Testis (tissue), 3 donors: ENCODE measurements around the gene PRKAR1B. TPM values are rescaled to one million over a fixed set of nuclear protein-coding genes. Genes with fewer than 3 reads are reported as not detected.

Experiments
- DNase-seq: peaks from one replicate; pipeline ENCODE4 v3.0.0-alpha.2; 2019
- H3K27ac ChIP-seq, 2 donors: fragments of 200-600 bp; sonication (generic); one replicate each; pipeline ENCODE4 v1.5.1; 2019
- H3K27me3 ChIP-seq: fragments of 200-600 bp; sonication (generic); one replicate; pipeline ENCODE4 v1.5.1; 2019
- H3K36me3 ChIP-seq: fragments of 200-600 bp; sonication (generic); one replicate; pipeline ENCODE4 v1.5.1; 2017; ENCODE audit warnings: low read depth; ENCODE audit errors: missing control alignments
- H3K4me1 ChIP-seq: fragments of 200-600 bp; sonication (generic); one replicate; pipeline ENCODE4 v1.5.1; 2019
- H3K4me3 ChIP-seq, 2 donors: fragments of 200-600 bp; sonication (generic); one replicate each; pipeline ENCODE4 v1.5.1; 2017 to 2019
- H3K9me3 ChIP-seq: fragments of 200-600 bp; sonication (generic); one replicate; pipeline ENCODE4 v1.5.1; 2017
- CTCF ChIP-seq, 3 experiments: fragments of 450-650 bp in 2 of 3; fragments of 200-600 bp in 1 of 3; sonication (generic) in 1 of 3; IDR thresholded peaks; one replicate each; pipeline ENCODE4 v1.5.1; 2016 to 2019; ENCODE audit warnings: antibody characterized with exemption in 3 of 3, mild to moderate bottlenecking in 2 of 3, moderate library complexity in 1 of 3
- POLR2A ChIP-seq: fragments of 450-650 bp; IDR thresholded peaks from one replicate; pipeline ENCODE4 v1.6.1; 2017; ENCODE audit warnings: antibody characterized with exemption, mild to moderate bottlenecking, moderate library complexity
- WGBS, 2 donors: methylation state at CpG; one replicate each; pipeline ENCODE4 v1.1.5; 2018; 5-methylcytosine and 5-hydroxymethylcytosine counted together
- intact Hi-C: fragments of 100-400 bp; cut with DNase I; formaldehyde crosslinking; loops from one replicate; pipeline ENCODE4 v1.15.1; 2023; ENCODE audit warnings: low total_unique reads
- polyA plus RNA-seq: library from polyadenylated mRNA; stranded (reverse); fragments of 350-450 nt; fragmentation: Illumina TruSeq; extraction: RNeasy Lipid Tissue Mini Kit (QIAGEN cat#74804); gene quantifications from one replicate; pipeline ENCODE4 v1.2.3, GENCODE V29; 2014; ENCODE audit warnings: low read depth, low replicate concordance; ENCODE audit not compliant: insufficient read depth
- total RNA-seq, 2 donors: library from RNA; depleted of rRNA; stranded (reverse); fragments of >200 nt; gene quantifications; one replicate each; pipeline ENCODE4 v1.2.3, GENCODE V29; 2016

PRKAR1B gene
- total and polyA plus RNA-seq, 3 donors from 2014 or later: 27.8 to 35.7 (median 31.3) TPM

DNA sequence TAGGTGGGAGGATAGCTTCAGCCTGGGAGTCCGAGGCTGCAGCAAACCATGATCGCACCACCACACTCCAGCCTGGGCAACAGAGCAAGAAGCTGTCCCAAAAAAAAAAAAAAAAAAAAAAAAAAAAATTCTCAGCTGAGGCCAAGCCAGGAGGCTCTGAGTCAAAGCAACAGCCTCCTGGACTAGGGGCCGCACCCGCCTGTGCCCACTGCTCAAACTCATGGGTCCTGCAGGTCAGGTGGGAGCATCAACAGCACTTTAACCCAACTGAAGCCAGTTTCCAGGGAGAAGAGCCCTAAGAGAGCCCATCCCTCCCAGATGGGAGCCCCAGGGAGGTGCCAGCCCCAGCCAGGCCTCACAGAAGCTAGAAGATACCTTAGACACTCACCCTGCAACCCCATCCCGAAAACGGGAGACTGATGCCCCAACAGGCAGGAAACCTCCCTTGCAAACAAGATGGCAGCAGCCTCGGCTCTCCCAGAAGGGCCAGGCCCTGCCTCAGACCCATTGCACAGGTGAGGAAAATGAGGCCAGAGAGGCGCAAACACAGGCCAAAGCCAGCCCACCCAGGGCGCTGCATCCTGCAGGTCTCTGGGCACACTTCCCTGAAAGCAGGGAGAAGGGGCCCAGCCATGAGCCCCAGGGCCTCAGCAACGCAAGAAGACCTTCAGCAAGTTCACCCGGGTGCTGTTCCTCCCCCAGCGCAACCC lies 218.5 kb downstream of the PRKAR1B start:
- H3K4me3 ChIP-seq: no peak overlapping the region
- H3K27ac ChIP-seq: no peak overlapping the region
- no peak for DNase-seq
- no peaks in the 10 kb centered on the region for H3K4me1 ChIP-seq
- intact Hi-C loops: no loop called here
- no peaks in the 10 kb centered on the region for H3K27me3 ChIP-seq
- no peaks in the 10 kb centered on the region for H3K36me3 ChIP-seq
- WGBS, 2 donors: 90 to 97% methylated on average over 9 to 12 of the region's 12 CpGs
- no peaks in the 10 kb centered on the region for H3K9me3 ChIP-seq
- no peak for TF ChIP-seq CTCF (IDR thresholded peaks at IDR 0.05)
- no peak for TF ChIP-seq POLR2A

DNA sequence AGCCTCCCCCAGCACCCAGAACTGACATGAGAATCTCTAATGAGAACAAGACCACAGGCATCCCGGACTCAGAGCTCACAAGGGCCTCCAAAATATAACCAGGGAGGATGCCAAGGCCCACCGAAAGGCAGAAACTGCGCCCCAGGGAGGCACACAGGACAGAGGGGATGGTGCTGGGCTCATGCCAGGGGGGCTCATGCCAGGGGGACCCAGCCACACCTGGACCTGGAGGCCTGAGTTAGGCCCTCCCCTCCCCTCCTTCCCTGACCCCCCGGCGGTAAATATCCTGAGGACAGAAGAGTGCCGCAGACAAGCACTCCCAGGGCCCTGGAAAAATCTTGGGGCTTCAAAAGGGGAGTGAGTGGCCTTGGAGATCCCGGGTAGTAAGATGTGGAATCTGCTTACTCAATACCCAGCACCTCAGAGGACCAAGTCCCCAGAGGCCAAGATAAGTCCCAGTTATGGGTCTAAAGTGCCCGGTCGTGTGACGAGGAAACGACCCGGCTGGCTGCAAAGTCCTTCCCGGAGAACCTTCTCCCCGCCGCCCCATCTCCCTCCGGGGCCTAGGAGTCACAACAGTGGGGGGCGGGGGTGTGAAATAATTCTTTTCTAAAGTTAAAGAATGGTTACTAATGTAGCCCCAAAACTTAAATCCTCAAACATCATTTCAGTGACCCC lies 219.3 kb downstream of the PRKAR1B start:
- intact Hi-C loops: no loop called here
- DNase-seq: no peak
- TF ChIP-seq CTCF (IDR thresholded peaks at IDR 0.05) (no peak), POLR2A (no peak)
- Histone ChIP-seq H3K27ac (no peak overlapping the region), H3K9me3 (no peaks in the 10 kb centered on the region), H3K27me3 (no peaks in the 10 kb centered on the region), H3K4me1 (no peaks in the 10 kb centered on the region), H3K36me3 (no peaks in the 10 kb centered on the region), H3K4me3 (no peak overlapping the region)
- WGBS, 2 donors: 87 to 90% methylated on average over 17 of the region's 17 CpGs

DNA sequence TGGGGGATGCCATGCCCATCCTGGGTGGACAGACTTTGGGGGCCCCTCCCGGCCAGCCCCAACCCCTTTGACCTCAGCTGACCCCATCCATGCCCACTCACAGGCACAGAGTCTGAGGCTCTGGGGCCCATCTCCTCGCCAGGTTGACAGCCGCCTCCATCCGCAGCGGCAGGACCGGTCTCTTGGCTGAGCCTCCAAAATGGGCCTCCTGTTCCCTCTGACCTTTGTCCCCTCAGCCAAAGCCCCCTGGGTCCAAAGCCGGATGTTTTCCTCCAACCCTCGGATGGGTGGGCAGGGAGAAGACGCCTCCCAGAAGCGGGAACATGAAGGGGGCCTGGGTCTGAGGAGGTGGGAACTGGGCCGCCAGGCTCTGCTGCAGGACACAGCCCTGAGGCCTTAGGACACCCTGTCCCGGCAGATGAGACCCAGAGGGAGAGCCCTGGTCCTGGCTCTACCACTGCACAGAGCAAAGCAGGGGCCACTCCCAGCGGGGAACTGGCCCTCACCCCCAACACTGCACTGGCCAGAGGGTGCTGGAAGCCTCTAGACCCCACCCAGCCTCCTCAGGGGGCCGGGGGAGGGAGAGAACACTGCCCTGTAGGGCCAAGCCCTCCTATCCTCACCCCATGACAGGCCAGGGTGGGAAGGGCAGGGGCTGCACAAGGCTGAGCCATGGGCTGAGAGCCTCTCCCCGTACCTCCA lies 220.0 kb downstream of the PRKAR1B start:
- intact Hi-C loops: no loop called here

DNA sequence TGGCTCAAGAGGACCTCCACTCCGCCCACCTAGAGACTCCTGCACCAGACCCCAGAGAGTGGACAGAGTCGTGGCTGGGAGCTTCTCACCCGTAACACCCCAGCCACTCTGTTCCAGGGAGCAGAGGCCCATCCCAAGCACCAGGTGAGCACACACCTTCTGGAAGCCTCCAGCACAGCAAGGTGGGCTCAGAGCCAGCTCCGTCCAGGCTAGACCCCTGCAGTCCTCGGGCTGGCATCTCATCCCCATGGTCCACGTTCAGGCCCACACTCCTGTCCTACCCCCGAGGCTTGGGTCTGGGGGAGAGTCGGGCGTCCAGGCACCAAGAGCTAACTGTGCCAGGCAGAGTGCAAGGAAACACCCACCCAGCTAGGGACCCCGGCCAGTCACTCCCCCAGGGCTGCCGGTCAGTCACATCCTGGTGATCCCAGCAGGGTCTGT lies 220.7 kb downstream of the PRKAR1B start:
- Histone ChIP-seq H3K27me3 (no peaks in the 10 kb centered on the region), H3K9me3 (no peaks in the 10 kb centered on the region), H3K27ac (no peak overlapping the region), H3K4me3 (no peak overlapping the region), H3K4me1 (no peaks in the 10 kb centered on the region), H3K36me3 (no peaks in the 10 kb centered on the region)
- TF ChIP-seq POLR2A (no peak), CTCF (IDR thresholded peaks at IDR 0.05) (no peak)
- no peak for DNase-seq
- intact Hi-C loops: no loop called here
- WGBS, 2 donors: 90 to 92% methylated on average over 7 to 11 of the region's 11 CpGs

More for the DNA sequence above, 220.0 kb downstream of the PRKAR1B start:
- WGBS, 2 donors: 93% methylated on average over 9 to 15 of the region's 15 CpGs
- H3K9me3 ChIP-seq: no peaks in the 10 kb centered on the region
- TF ChIP-seq CTCF (IDR thresholded peaks at IDR 0.05) (no peak), POLR2A (no peak)
- no peaks in the 10 kb centered on the region for H3K4me1 ChIP-seq
- H3K27ac ChIP-seq: no peak overlapping the region
- no peak for DNase-seq
- H3K4me3 ChIP-seq: no peak overlapping the region
- H3K27me3 ChIP-seq: no peaks in the 10 kb centered on the region
- no peaks in the 10 kb centered on the region for H3K36me3 ChIP-seq
